Epithelial cell of proximal tubule (primary cell): Measurements from ENCODE around the gene ANO4. TPM values are rescaled to one million over a fixed set of nuclear protein-coding genes. Genes with fewer than 3 reads are reported as not detected.

Source experiments
- DNase-seq: peaks from one replicate; pipeline ENCODE4 v3.0.0-alpha.2; 2011; ENCODE audit warnings: low read depth
- H3K4me3 ChIP-seq: 2 replicates; pipeline ENCODE4 v1.5.1; 2011; ENCODE audit warnings: low read depth, mild to moderate bottlenecking, low read length
- CTCF ChIP-seq: conservative IDR thresholded peaks from 2 replicates; pipeline ENCODE4 v1.5.1; 2012; ENCODE audit warnings: low read depth, mild to moderate bottlenecking, low read length
- total RNA-seq: library from RNA; depleted of rRNA; stranded (reverse); fragments of >200 nt; gene quantifications from 2 replicates; pipeline ENCODE4 v1.2.3, GENCODE V29; 2015

ANO4 gene
- total RNA-seq, 1 donor from 2014 or later: 0.86 TPM

- DNase-seq: peak; percentile 64
- H3K4me3 ChIP-seq: no peak overlapping the region
Observed at GRCh38 chr12:101097829-101098580, 303.4 kb downstream of the ANO4 start.

GRCh38 chr12:101107032-101107763 is 312.6 kb downstream of the ANO4 start:
- no peak for DNase-seq
- no peak overlapping the region for H3K4me3 ChIP-seq
- no peak for TF ChIP-seq CTCF

More at GRCh38 chr12:101097829-101098580, 303.4 kb downstream of the ANO4 start:
- no peak for TF ChIP-seq CTCF

- peak; percentile 5 for TF ChIP-seq CTCF
- H3K4me3 ChIP-seq: no peak overlapping the region
Observed at GRCh38 chr12:101108130-101108529, 313.6 kb downstream of the ANO4 start.

GRCh38 chr12:101110866-101111265 is 316.3 kb downstream of the ANO4 start:
- DNase-seq: no peak
- no peak for TF ChIP-seq CTCF
- H3K4me3 ChIP-seq: no peak overlapping the region

More at GRCh38 chr12:101108130-101108529, 313.6 kb downstream of the ANO4 start:
- no peak for DNase-seq

GRCh38 chr12:101111441-101111840 is 316.9 kb downstream of the ANO4 start:
- no peak for DNase-seq
- H3K4me3 ChIP-seq: no peak overlapping the region

GRCh38 chr12:101115326-101115725 is 320.8 kb downstream of the ANO4 start:
- TF ChIP-seq CTCF: no peak
- no peak for DNase-seq
- H3K4me3 ChIP-seq: no peak overlapping the region

More at GRCh38 chr12:101111441-101111840, 316.9 kb downstream of the ANO4 start:
- no peak for TF ChIP-seq CTCF
